GM12892 (cell line): ENCODE data around the gene GRWD1.

Experiments
- POLR2A ChIP-seq: IDR thresholded peaks from 2 replicates; pipeline ENCODE4 v1.6.1; 2011; ENCODE audit warnings: low read depth, low read length, control low read depth
- POLR2AphosphoS5 ChIP-seq: IDR thresholded peaks from 2 replicates; pipeline ENCODE4 v1.6.1; 2011; ENCODE audit warnings: low read depth, low read length, control low read depth
- TAF1 ChIP-seq: IDR thresholded peaks from 2 replicates; pipeline ENCODE4 v1.6.1; 2011; ENCODE audit warnings: low read depth, mild to moderate bottlenecking, control low read depth, low read length, borderline replicate concordance

- no peak for TF ChIP-seq POLR2AphosphoS5
- TF ChIP-seq POLR2A = no peak
- no peak for TF ChIP-seq TAF1
Observed at GRCh38 chr19:48436586-48436985, 9.2 kb upstream of the GRWD1 start.
